ENCODE measurements around the gene PTCH2. TPM values are rescaled to one million over a fixed set of nuclear protein-coding genes. Genes with fewer than 3 reads are reported as not detected.

PTCH2 gene
- total and polyA plus RNA-seq, 2 experiments from 2014 or later: 0.66 to 0.97 TPM

DNA sequence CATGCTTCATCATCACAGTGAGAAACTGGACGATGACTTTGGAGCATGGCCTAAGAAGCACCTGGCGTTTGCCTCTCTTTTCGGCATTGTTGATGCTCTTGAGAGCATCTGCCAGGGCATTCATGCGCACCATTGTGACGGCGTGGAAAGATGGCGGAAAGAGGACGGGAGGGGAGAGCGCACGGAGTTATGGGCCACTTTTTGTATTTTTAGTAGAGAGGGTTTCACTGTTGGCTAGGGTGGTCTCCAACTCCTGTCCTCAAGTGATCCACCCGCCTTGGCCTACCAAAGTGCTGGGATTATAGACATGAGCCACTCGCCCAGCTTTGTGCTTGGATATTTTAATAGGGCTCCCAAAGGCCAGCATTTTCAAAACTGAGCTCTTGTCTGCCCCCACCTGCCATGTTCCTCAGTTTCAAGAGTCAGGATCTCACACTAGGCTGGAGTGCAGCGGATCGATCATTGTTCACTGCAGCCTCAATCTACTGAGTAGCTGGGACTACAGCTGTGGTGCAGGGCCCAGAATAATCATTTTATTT, 62.4 kb downstream of the PTCH2 start:
- Histone ChIP-seq H3K9me3 (ENCODE audit: low read depth) (no peaks in the 10 kb centered on the region), H3K4me1 (ENCODE audit: low read depth) (peaks cover 20% of the 10 kb centered on the region), H3K4me3 (no peak overlapping the region), H3K27me3 (no peaks in the 10 kb centered on the region), H3K27ac (peak overlapping the region; percentile 49), H3K36me3 (peaks cover 28% of the 10 kb centered on the region)
- DNase-seq (ENCODE audit: low read depth in 1 of 2, low spot score in 1 of 2): no peak
- TF ChIP-seq, protein P1, sequence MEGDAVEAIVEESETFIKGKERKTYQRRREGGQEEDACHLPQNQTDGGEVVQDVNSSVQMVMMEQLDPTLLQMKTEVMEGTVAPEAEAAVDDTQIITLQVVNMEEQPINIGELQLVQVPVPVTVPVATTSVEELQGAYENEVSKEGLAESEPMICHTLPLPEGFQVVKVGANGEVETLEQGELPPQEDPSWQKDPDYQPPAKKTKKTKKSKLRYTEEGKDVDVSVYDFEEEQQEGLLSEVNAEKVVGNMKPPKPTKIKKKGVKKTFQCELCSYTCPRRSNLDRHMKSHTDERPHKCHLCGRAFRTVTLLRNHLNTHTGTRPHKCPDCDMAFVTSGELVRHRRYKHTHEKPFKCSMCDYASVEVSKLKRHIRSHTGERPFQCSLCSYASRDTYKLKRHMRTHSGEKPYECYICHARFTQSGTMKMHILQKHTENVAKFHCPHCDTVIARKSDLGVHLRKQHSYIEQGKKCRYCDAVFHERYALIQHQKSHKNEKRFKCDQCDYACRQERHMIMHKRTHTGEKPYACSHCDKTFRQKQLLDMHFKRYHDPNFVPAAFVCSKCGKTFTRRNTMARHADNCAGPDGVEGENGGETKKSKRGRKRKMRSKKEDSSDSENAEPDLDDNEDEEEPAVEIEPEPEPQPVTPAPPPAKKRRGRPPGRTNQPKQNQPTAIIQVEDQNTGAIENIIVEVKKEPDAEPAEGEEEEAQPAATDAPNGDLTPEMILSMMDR (IDR thresholded peaks at IDR 0.05; ENCODE audit: low read depth, low read length): no peak

DNA sequence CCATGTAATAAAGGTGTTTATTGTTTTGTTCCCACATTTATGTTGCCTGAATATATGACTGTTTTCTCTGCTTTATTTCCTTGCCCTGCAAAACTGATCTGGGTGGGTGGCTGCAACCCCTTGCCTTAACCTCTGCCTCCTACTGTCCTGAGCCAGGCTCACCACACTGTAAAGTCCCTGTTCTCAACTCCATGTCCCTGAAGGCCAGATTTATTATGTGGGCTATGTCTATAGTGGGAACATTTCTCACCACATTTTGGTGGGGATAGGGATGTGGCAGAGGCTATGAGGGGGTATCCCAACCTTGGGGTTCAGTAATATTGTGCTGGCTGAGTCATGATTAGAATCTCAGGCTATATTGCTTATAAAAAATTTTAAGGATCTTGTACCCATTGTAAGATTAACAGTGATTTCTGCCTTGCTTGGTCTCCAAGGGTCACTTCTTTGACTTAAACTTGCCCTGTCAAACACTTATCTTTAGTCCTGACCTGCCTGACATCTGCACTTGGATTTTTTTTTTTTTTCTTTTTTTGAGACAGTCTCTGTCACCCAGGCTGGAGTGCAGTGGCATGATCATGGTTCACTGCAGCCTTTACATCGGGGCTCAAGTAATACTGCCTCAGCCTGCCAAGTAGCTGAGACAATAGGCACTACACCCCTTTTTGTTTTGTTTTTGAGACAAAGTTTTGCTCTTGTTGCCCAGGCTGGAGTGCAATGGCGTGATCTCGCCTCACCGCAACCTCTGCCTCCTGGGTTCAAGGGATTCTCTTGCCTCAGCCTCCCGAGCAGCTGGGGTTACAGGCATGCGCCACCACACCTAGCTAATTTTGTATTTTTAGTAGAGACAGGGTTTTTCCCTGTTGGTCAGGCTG, 64.1 kb downstream of the PTCH2 start:
- Histone ChIP-seq H3K4me3 (no peak overlapping the region), H3K27me3 (no peaks in the 10 kb centered on the region), H3K9me3 (ENCODE audit: low read depth) (no peaks in the 10 kb centered on the region), H3K36me3 (peaks cover 28% of the 10 kb centered on the region), H3K4me1 (ENCODE audit: low read depth) (peaks cover 18% of the 10 kb centered on the region), H3K27ac (peak overlapping the region; percentile 97)
- DNase-seq (ENCODE audit: low read depth in 1 of 2, low spot score in 1 of 2): no peak
- TF ChIP-seq, protein P1 (IDR thresholded peaks at IDR 0.05; ENCODE audit: low read depth, low read length): no peak

GRCh38 chr1:44777969-44778635, 65.0 kb downstream of the PTCH2 start:
- Histone ChIP-seq H3K27me3 (no peaks in the 10 kb centered on the region), H3K27ac (peak overlapping the region; percentile 97), H3K4me1 (ENCODE audit: low read depth) (peaks cover 18% of the 10 kb centered on the region), H3K9me3 (ENCODE audit: low read depth) (no peaks in the 10 kb centered on the region), H3K36me3 (peaks cover 28% of the 10 kb centered on the region), H3K4me3 (no peak overlapping the region)
- TF ChIP-seq, protein P1 (IDR thresholded peaks at IDR 0.05; ENCODE audit: low read depth, low read length): no peak
- DNase-seq (ENCODE audit: low read depth in 1 of 2, low spot score in 1 of 2): no peak

GRCh38 chr1:44777547-44777946, 65.5 kb downstream of the PTCH2 start:
- TF ChIP-seq, protein P1 (IDR thresholded peaks at IDR 0.05; ENCODE audit: low read depth, low read length): no peak
- DNase-seq (ENCODE audit: low read depth in 1 of 2, low spot score in 1 of 2): no peak
- Histone ChIP-seq H3K4me1 (ENCODE audit: low read depth) (peaks cover 18% of the 10 kb centered on the region), H3K36me3 (peaks cover 28% of the 10 kb centered on the region), H3K27ac (peak overlapping the region; percentile 97), H3K9me3 (ENCODE audit: low read depth) (no peaks in the 10 kb centered on the region), H3K27me3 (no peaks in the 10 kb centered on the region), H3K4me3 (no peak overlapping the region)

- H3K27me3 ChIP-seq: no peaks in the 10 kb centered on the region
Measured at GRCh38 chr1:44776730-44777068, 66.4 kb downstream of the PTCH2 start.

More at GRCh38 chr1:44776730-44777068, 66.4 kb downstream of the PTCH2 start:
- H3K4me1 ChIP-seq (ENCODE audit: low read depth): peaks cover 18% of the 10 kb centered on the region
- TF ChIP-seq, protein P1 (IDR thresholded peaks at IDR 0.05; ENCODE audit: low read depth, low read length): no peak
- no peak for DNase-seq (ENCODE audit: low read depth in 1 of 2, low spot score in 1 of 2)
- no peaks in the 10 kb centered on the region for H3K9me3 ChIP-seq (ENCODE audit: low read depth)
- peak overlapping the region; percentile 87 for H3K4me3 ChIP-seq
- H3K36me3 ChIP-seq: peaks cover 28% of the 10 kb centered on the region
- H3K27ac ChIP-seq: peak overlapping the region; percentile 97

All from cardiac muscle cell (in vitro differentiated cells and primary cell).